ENCODE data around the gene HERC4. TPM values are rescaled to one million over a fixed set of nuclear protein-coding genes. Genes with fewer than 3 reads are reported as not detected.
"Not testable (repeated sequence)": the region's sequence is repeated elsewhere in the genome, so short reads cannot be mapped to it uniquely, and the experiment has no call there.

Gene HERC4
- polyA plus RNA-seq, 2 donors = 11.8 to 13.3 TPM

GRCh38 chr10:68083953-68084352 lies 8.9 kb upstream of the HERC4 start:
- Histone ChIP-seq H3K36me3 (ENCODE audit: control insufficient read depth in 2 of 2, insufficient read depth in 2 of 2, low read length in 1 of 2) (no peaks in the 10 kb centered on the region), H3K4me3 (ENCODE audit: low read depth in 1 of 2, low read length in 2 of 2) (no peak overlapping the region), H3K27me3 (ENCODE audit: control insufficient read depth in 1 of 2, insufficient read depth in 2 of 2, low read length in 2 of 2) (no peaks in the 10 kb centered on the region), H3K4me1 (ENCODE audit: control insufficient read depth in 2 of 2, insufficient read depth in 2 of 2, low read length in 1 of 2) (peaks cover 0 to 2% of the 10 kb centered on the region in 2 donors), H3K9me3 (ENCODE audit: control insufficient read depth in 2 of 2, insufficient read depth in 1 of 2, low read depth in 1 of 2, low read length in 1 of 2) (no peaks in the 10 kb centered on the region), H3K27ac (ENCODE audit: low read depth in 2 of 2, low read length in 1 of 2) (no peak overlapping the region)
- 21 to 41% methylated on average over 1 of the region's 1 CpG for WGBS, 2 donors

- Histone ChIP-seq H3K4me3 (ENCODE audit: low read depth in 1 of 2, low read length in 2 of 2) (no peak overlapping the region), H3K27me3 (ENCODE audit: control insufficient read depth in 1 of 2, insufficient read depth in 2 of 2, low read length in 2 of 2) (no peaks in the 10 kb centered on the region), H3K27ac (ENCODE audit: low read depth in 2 of 2, low read length in 1 of 2) (no peak overlapping the region), H3K4me1 (ENCODE audit: control insufficient read depth in 2 of 2, insufficient read depth in 2 of 2, low read length in 1 of 2) (peaks cover 0 to 2% of the 10 kb centered on the region in 2 donors), H3K9me3 (ENCODE audit: control insufficient read depth in 2 of 2, insufficient read depth in 1 of 2, low read depth in 1 of 2, low read length in 1 of 2) (no peaks in the 10 kb centered on the region), H3K36me3 (ENCODE audit: control insufficient read depth in 2 of 2, insufficient read depth in 2 of 2, low read length in 1 of 2) (no peaks in the 10 kb centered on the region)
- whole genome bisulfite sequencing, 2 donors = 33 to 45% methylated on average over 1 of the region's 1 CpG
These were observed 7.8 kb upstream of the HERC4 start for GRCh38 chr10:68082872-68083271.

- no peaks in the 10 kb centered on the region for H3K4me1 ChIP-seq (ENCODE audit: control insufficient read depth in 2 of 2, insufficient read depth in 2 of 2, low read length in 1 of 2)
- H3K36me3 ChIP-seq (ENCODE audit: control insufficient read depth in 2 of 2, insufficient read depth in 2 of 2, low read length in 1 of 2) = no peaks in the 10 kb centered on the region
- WGBS, 2 donors = 85 to 87% methylated on average over 6 of the region's 6 CpGs
- H3K27me3 ChIP-seq (ENCODE audit: control insufficient read depth in 1 of 2, insufficient read depth in 2 of 2, low read length in 2 of 2) = no peaks in the 10 kb centered on the region
- H3K9me3 ChIP-seq (ENCODE audit: control insufficient read depth in 2 of 2, insufficient read depth in 1 of 2, low read depth in 1 of 2, low read length in 1 of 2) = no peaks in the 10 kb centered on the region
- no peak overlapping the region for H3K4me3 ChIP-seq (ENCODE audit: low read depth in 1 of 2, low read length in 2 of 2)
- no peak overlapping the region for H3K27ac ChIP-seq (ENCODE audit: low read depth in 2 of 2, low read length in 1 of 2)
These were observed 6.8 kb upstream of the HERC4 start for GRCh38 chr10:68081916-68082315.

- no peak overlapping the region for H3K27ac ChIP-seq (ENCODE audit: low read depth in 2 of 2, low read length in 1 of 2)
- 86% methylated on average over 5 of the region's 5 CpGs for WGBS, 2 donors
- H3K27me3 ChIP-seq (ENCODE audit: control insufficient read depth in 1 of 2, insufficient read depth in 2 of 2, low read length in 2 of 2) = no peaks in the 10 kb centered on the region
- no peak overlapping the region for H3K4me3 ChIP-seq (ENCODE audit: low read depth in 1 of 2, low read length in 2 of 2)
- H3K9me3 ChIP-seq (ENCODE audit: control insufficient read depth in 2 of 2, insufficient read depth in 1 of 2, low read depth in 1 of 2, low read length in 1 of 2) = no peaks in the 10 kb centered on the region
- no peaks in the 10 kb centered on the region for H3K4me1 ChIP-seq (ENCODE audit: control insufficient read depth in 2 of 2, insufficient read depth in 2 of 2, low read length in 1 of 2)
- no peaks in the 10 kb centered on the region for H3K36me3 ChIP-seq (ENCODE audit: control insufficient read depth in 2 of 2, insufficient read depth in 2 of 2, low read length in 1 of 2)
These were observed 5.9 kb upstream of the HERC4 start for GRCh38 chr10:68080853-68081431.

- Histone ChIP-seq H3K4me1 (ENCODE audit: control insufficient read depth in 2 of 2, insufficient read depth in 2 of 2, low read length in 1 of 2) (no peaks in the 10 kb centered on the region), H3K4me3 (ENCODE audit: low read depth in 1 of 2, low read length in 2 of 2) (no peak overlapping the region), H3K36me3 (ENCODE audit: control insufficient read depth in 2 of 2, insufficient read depth in 2 of 2, low read length in 1 of 2) (no peaks in the 10 kb centered on the region), H3K27me3 (ENCODE audit: control insufficient read depth in 1 of 2, insufficient read depth in 2 of 2, low read length in 2 of 2) (no peaks in the 10 kb centered on the region), H3K9me3 (ENCODE audit: control insufficient read depth in 2 of 2, insufficient read depth in 1 of 2, low read depth in 1 of 2, low read length in 1 of 2) (no peaks in the 10 kb centered on the region), H3K27ac (ENCODE audit: low read depth in 2 of 2, low read length in 1 of 2) (no peak overlapping the region)
- WGBS, 2 donors = 93 to 95% methylated on average over 1 of the region's 1 CpG
These were observed 4.4 kb upstream of the HERC4 start for GRCh38 chr10:68079434-68079833.

GRCh38 chr10:68077026-68077425 lies 1.9 kb upstream of the HERC4 start:
- no peaks in the 10 kb centered on the region for H3K9me3 ChIP-seq (ENCODE audit: control insufficient read depth in 2 of 2, insufficient read depth in 1 of 2, low read depth in 1 of 2, low read length in 1 of 2)
- 98 to 99% methylated on average over 5 of the region's 5 CpGs for WGBS, 2 donors

GRCh38 chr10:68076081-68076480 lies 998 bp upstream of the HERC4 start:
- H3K27me3 ChIP-seq (ENCODE audit: control insufficient read depth in 1 of 2, insufficient read depth in 2 of 2, low read length in 2 of 2); H3K4me3 ChIP-seq (ENCODE audit: low read depth in 1 of 2, low read length in 2 of 2); H3K4me1 ChIP-seq (ENCODE audit: control insufficient read depth in 2 of 2, insufficient read depth in 2 of 2, low read length in 1 of 2); H3K27ac ChIP-seq (ENCODE audit: low read depth in 2 of 2, low read length in 1 of 2); H3K36me3 ChIP-seq (ENCODE audit: control insufficient read depth in 2 of 2, insufficient read depth in 2 of 2, low read length in 1 of 2); H3K9me3 ChIP-seq (ENCODE audit: control insufficient read depth in 2 of 2, insufficient read depth in 1 of 2, low read depth in 1 of 2, low read length in 1 of 2): not testable (repeated sequence)
- 96 to 98% methylated on average over 15 of the region's 15 CpGs for WGBS, 2 donors

More at GRCh38 chr10:68077026-68077425, 1.9 kb upstream of the HERC4 start:
- Histone ChIP-seq H3K27ac (ENCODE audit: low read depth in 2 of 2, low read length in 1 of 2) (no peak overlapping the region), H3K4me1 (ENCODE audit: control insufficient read depth in 2 of 2, insufficient read depth in 2 of 2, low read length in 1 of 2) (no peaks in the 10 kb centered on the region), H3K4me3 (ENCODE audit: low read depth in 1 of 2, low read length in 2 of 2) (no peak overlapping the region), H3K36me3 (ENCODE audit: control insufficient read depth in 2 of 2, insufficient read depth in 2 of 2, low read length in 1 of 2) (no peaks in the 10 kb centered on the region), H3K27me3 (ENCODE audit: control insufficient read depth in 1 of 2, insufficient read depth in 2 of 2, low read length in 2 of 2) (no peaks in the 10 kb centered on the region)

- H3K4me1 ChIP-seq (ENCODE audit: control insufficient read depth in 2 of 2, insufficient read depth in 2 of 2, low read length in 1 of 2) = no peaks in the 10 kb centered on the region
- no peaks in the 10 kb centered on the region for H3K36me3 ChIP-seq (ENCODE audit: control insufficient read depth in 2 of 2, insufficient read depth in 2 of 2, low read length in 1 of 2)
- no peaks in the 10 kb centered on the region for H3K27me3 ChIP-seq (ENCODE audit: control insufficient read depth in 1 of 2, insufficient read depth in 2 of 2, low read length in 2 of 2)
- WGBS, 2 donors = 30 to 31% methylated on average over 3 of the region's 3 CpGs
- no peak overlapping the region for H3K27ac ChIP-seq (ENCODE audit: low read depth in 2 of 2, low read length in 1 of 2)
- H3K9me3 ChIP-seq (ENCODE audit: control insufficient read depth in 2 of 2, insufficient read depth in 1 of 2, low read depth in 1 of 2, low read length in 1 of 2) = no peaks in the 10 kb centered on the region
- peak overlapping the region in 1 of 2 donors; percentile 88 for H3K4me3 ChIP-seq (ENCODE audit: low read depth in 1 of 2, low read length in 2 of 2)
These were observed 494 bp upstream of the HERC4 start for GRCh38 chr10:68075550-68076004.

- Histone ChIP-seq H3K36me3 (ENCODE audit: control insufficient read depth in 2 of 2, insufficient read depth in 2 of 2, low read length in 1 of 2) (no peaks in the 10 kb centered on the region), H3K4me1 (ENCODE audit: control insufficient read depth in 2 of 2, insufficient read depth in 2 of 2, low read length in 1 of 2) (no peaks in the 10 kb centered on the region), H3K27me3 (ENCODE audit: control insufficient read depth in 1 of 2, insufficient read depth in 2 of 2, low read length in 2 of 2) (no peaks in the 10 kb centered on the region), H3K9me3 (ENCODE audit: control insufficient read depth in 2 of 2, insufficient read depth in 1 of 2, low read depth in 1 of 2, low read length in 1 of 2) (no peaks in the 10 kb centered on the region), H3K4me3 (ENCODE audit: low read depth in 1 of 2, low read length in 2 of 2) (peak overlapping the region; percentile 88 to 99), H3K27ac (ENCODE audit: low read depth in 2 of 2, low read length in 1 of 2) (peak overlapping the region; percentile 96 to 99)
- 0 to 1% methylated on average over 27 of the region's 27 CpGs for WGBS, 2 donors
These were observed 880 bp downstream of the HERC4 start for GRCh38 chr10:68074031-68074774.

GRCh38 chr10:68073631-68074030 lies 1.5 kb downstream of the HERC4 start:
- Histone ChIP-seq H3K27me3 (ENCODE audit: control insufficient read depth in 1 of 2, insufficient read depth in 2 of 2, low read length in 2 of 2) (no peaks in the 10 kb centered on the region), H3K4me3 (ENCODE audit: low read depth in 1 of 2, low read length in 2 of 2) (peak overlapping the region in 1 of 2 donors; percentile 88), H3K9me3 (ENCODE audit: control insufficient read depth in 2 of 2, insufficient read depth in 1 of 2, low read depth in 1 of 2, low read length in 1 of 2) (no peaks in the 10 kb centered on the region), H3K36me3 (ENCODE audit: control insufficient read depth in 2 of 2, insufficient read depth in 2 of 2, low read length in 1 of 2) (no peaks in the 10 kb centered on the region), H3K4me1 (ENCODE audit: control insufficient read depth in 2 of 2, insufficient read depth in 2 of 2, low read length in 1 of 2) (no peaks in the 10 kb centered on the region), H3K27ac (ENCODE audit: low read depth in 2 of 2, low read length in 1 of 2) (no peak overlapping the region)
- WGBS, 2 donors = 11 to 13% methylated on average over 3 of the region's 3 CpGs
